ENCODE results near the gene BBS4.

GRCh38 chr15:72758182-72758581, 72.2 kb downstream of the BBS4 start:
- no peak for TF ChIP-seq POLR2AphosphoS5 (IDR thresholded peaks at IDR 0.05)
- no peak for TF ChIP-seq CTCF (IDR thresholded peaks at IDR 0.05)
- no peak for TF ChIP-seq POLR2A (IDR thresholded peaks at IDR 0.05)
